Stimulated activated CD4-positive, alpha-beta T cell treated with anti-CD3 and anti-CD28 coated beads, Interleukin-12 subunit alpha, Interleukin-12 subunit beta, amount 100 ng/mL, for 48 hours (primary cell): ENCODE data around the gene MT3.

Experiments
- DNase-seq, 3 donors: peaks; one replicate each; pipeline ENCODE4 v3.0.0-alpha.2; 2020; ENCODE audit warnings: low read depth in 2 of 3, low spot score in 1 of 3

MT3 gene

GRCh38 chr16:56628486-56629350 is 39.4 kb downstream of the MT3 start:
- DNase-seq: no peak

- no peak for DNase-seq
Observed at GRCh38 chr16:56629531-56629930, 40.2 kb downstream of the MT3 start.

GRCh38 chr16:56630134-56630533 is 40.8 kb downstream of the MT3 start:
- no peak for DNase-seq

- DNase-seq: no peak
Observed at GRCh38 chr16:56631197-56631596, 41.9 kb downstream of the MT3 start.

GRCh38 chr16:56631832-56632155 is 42.5 kb downstream of the MT3 start:
- no peak for DNase-seq

GRCh38 chr16:56632156-56632847 is 43.0 kb downstream of the MT3 start, which contains the start of gene MT1M:
MT1M (plus strand) TSS chr16:56632659; CDS start chr16:56632732, 73 bp downstream.
- DNase-seq: no peak

GRCh38 chr16:56632848-56633365 is 43.6 kb downstream of the MT3 start:
- no peak for DNase-seq

- no peak for DNase-seq
Observed at GRCh38 chr16:56633535-56633934, 44.2 kb downstream of the MT3 start.

- DNase-seq: no peak
Observed at GRCh38 chr16:56634715-56635440, 45.5 kb downstream of the MT3 start.

- no peak for DNase-seq
Observed at GRCh38 chr16:56635441-56635967, 46.2 kb downstream of the MT3 start.

- DNase-seq: no peak
Observed at GRCh38 chr16:56636616-56637413, 47.5 kb downstream of the MT3 start.

- no peak for DNase-seq
Observed at GRCh38 chr16:56637814-56638750, 48.8 kb downstream of the MT3 start, which contains the start of gene MT1A. MT1A (plus strand) TSS chr16:56638666; CDS start chr16:56638739, 73 bp downstream.

GRCh38 chr16:56639045-56639444 is 49.7 kb downstream of the MT3 start:
- DNase-seq: no peak

- DNase-seq: no peak
Observed at GRCh38 chr16:56640076-56640475, 50.7 kb downstream of the MT3 start.
